Neuronal stem cell (in vitro differentiated cells): Measurements from ENCODE around the gene CMAS.

Experiments
- DNase-seq: peaks from one replicate; pipeline ENCODE4 v3.0.0-alpha.2; 2013; ENCODE audit warnings: low spot score
- H2AFZ ChIP-seq: one replicate; pipeline ENCODE4 v1.6.1; 2013; ENCODE audit warnings: mild to moderate bottlenecking, low read length, inconsistent platforms
- H2AK5ac ChIP-seq: 2 replicates; pipeline ENCODE4 v1.6.1; 2013; ENCODE audit warnings: low read depth, mild to moderate bottlenecking, inconsistent platforms, low read length, moderate library complexity, mixed read lengths
- H2BK120ac ChIP-seq: 2 replicates; pipeline ENCODE4 v1.6.1; 2013; ENCODE audit warnings: low read depth, mild to moderate bottlenecking, inconsistent platforms, low read length, moderate library complexity, mixed read lengths
- H2BK12ac ChIP-seq: one replicate; pipeline ENCODE4 v1.6.1; 2013; ENCODE audit warnings: low read length, inconsistent platforms
- H2BK15ac ChIP-seq: 2 replicates; pipeline ENCODE4 v1.6.1; 2013; ENCODE audit warnings: mild to moderate bottlenecking, low read length, inconsistent platforms, mixed read lengths
- H2BK5ac ChIP-seq: one replicate; pipeline ENCODE4 v1.6.1; 2013; ENCODE audit warnings: inconsistent platforms, mild to moderate bottlenecking, low read length, moderate library complexity
- H3K14ac ChIP-seq: one replicate; pipeline ENCODE4 v1.6.1; 2013; ENCODE audit warnings: low read length, inconsistent platforms
- H3K18ac ChIP-seq: 2 replicates; pipeline ENCODE4 v1.6.1; 2013; ENCODE audit warnings: low read length, inconsistent platforms
- H3K23ac ChIP-seq: 2 replicates; pipeline ENCODE4 v1.6.1; 2013; ENCODE audit warnings: low read depth, mild to moderate bottlenecking, mixed read lengths, low read length, inconsistent platforms; ENCODE audit not compliant: poor library complexity
- H3K27ac ChIP-seq: replicated peaks from 3 replicates; pipeline ENCODE4 v1.5.1; 2013; ENCODE audit warnings: low read length, inconsistent platforms
- H3K27me3 ChIP-seq, 3 experiments: 2 replicates each; pipeline ENCODE4 v1.6.1; 2013; ENCODE audit warnings: low read length in 3 of 3, mild to moderate bottlenecking in 2 of 3, inconsistent platforms in 1 of 3, low read depth in 1 of 3, mixed read lengths in 1 of 3, moderate library complexity in 1 of 3; ENCODE audit not compliant: control insufficient read depth in 3 of 3, insufficient read depth in 3 of 3
- H3K36me3 ChIP-seq, 2 donors: replicated peaks in 1 of 2; 2 replicates each; pipeline ENCODE4 v1.6.1; 2013; ENCODE audit warnings: low read length in 2 of 2; ENCODE audit not compliant: control insufficient read depth in 2 of 2, insufficient read depth in 2 of 2
- H3K4ac ChIP-seq: 2 replicates; pipeline ENCODE4 v1.6.1; 2013; ENCODE audit warnings: inconsistent platforms, mild to moderate bottlenecking, low read length, moderate library complexity
- H3K4me1 ChIP-seq, 2 donors: 1 replicate in 1 of 2; 2 replicates in 1 of 2; pipeline ENCODE4 v1.6.1; 2013; ENCODE audit warnings: low read length in 2 of 2, low read depth in 1 of 2; ENCODE audit not compliant: control insufficient read depth in 2 of 2, insufficient read depth in 1 of 2
- H3K4me2 ChIP-seq: one replicate; pipeline ENCODE4 v1.6.1; 2013; ENCODE audit warnings: mild to moderate bottlenecking, low read length, inconsistent platforms; ENCODE audit not compliant: insufficient read depth, poor library complexity, severe bottlenecking
- H3K4me3 ChIP-seq, 2 donors: 2 replicates each; pipeline ENCODE4 v1.5.1; 2013; ENCODE audit warnings: low read length in 2 of 2, mild to moderate bottlenecking in 2 of 2, inconsistent platforms in 1 of 2, moderate library complexity in 1 of 2
- H3K79me1 ChIP-seq: one replicate; pipeline ENCODE4 v1.6.1; 2013; ENCODE audit warnings: low read depth, mild to moderate bottlenecking, inconsistent platforms, low read length, moderate library complexity
- H3K9ac ChIP-seq: one replicate; pipeline ENCODE4 v1.6.1; 2013; ENCODE audit warnings: mild to moderate bottlenecking, low read depth, low read length, inconsistent platforms; ENCODE audit not compliant: poor library complexity
- H3K9me3 ChIP-seq, 2 donors: replicated peaks in 1 of 2; 2 replicates each; pipeline versions ENCODE3 to v1.6.1; 2013; ENCODE audit warnings: low read length in 2 of 2, mild to moderate bottlenecking in 2 of 2, inconsistent platforms in 1 of 2, low read depth in 1 of 2, mixed read lengths in 1 of 2, moderate library complexity in 1 of 2; ENCODE audit not compliant: control insufficient read depth in 2 of 2, insufficient read depth in 1 of 2
- H4K8ac ChIP-seq: one replicate; pipeline ENCODE4 v1.6.1; 2013; ENCODE audit warnings: low read depth, mild to moderate bottlenecking, inconsistent platforms, low read length, moderate library complexity
- H4K91ac ChIP-seq: one replicate; pipeline ENCODE4 v1.6.1; 2013; ENCODE audit warnings: low read length, low read depth, mild to moderate bottlenecking, inconsistent platforms; ENCODE audit not compliant: poor library complexity
- WGBS, 2 donors: extraction: QIAGEN DNeasy Blood & Tissue Kit; methylation state at CpG; one replicate each; pipeline ENCODE4 v1.1.7; 2013; ENCODE audit warnings: missing lambda C conversion rate in 2 of 2, mixed read lengths in 1 of 2; ENCODE audit not compliant: insufficient read length in 2 of 2, insufficient replicate concordance in 1 of 2; ENCODE audit errors: extremely low coverage in 2 of 2; 5-methylcytosine and 5-hydroxymethylcytosine counted together

CMAS gene

DNA sequence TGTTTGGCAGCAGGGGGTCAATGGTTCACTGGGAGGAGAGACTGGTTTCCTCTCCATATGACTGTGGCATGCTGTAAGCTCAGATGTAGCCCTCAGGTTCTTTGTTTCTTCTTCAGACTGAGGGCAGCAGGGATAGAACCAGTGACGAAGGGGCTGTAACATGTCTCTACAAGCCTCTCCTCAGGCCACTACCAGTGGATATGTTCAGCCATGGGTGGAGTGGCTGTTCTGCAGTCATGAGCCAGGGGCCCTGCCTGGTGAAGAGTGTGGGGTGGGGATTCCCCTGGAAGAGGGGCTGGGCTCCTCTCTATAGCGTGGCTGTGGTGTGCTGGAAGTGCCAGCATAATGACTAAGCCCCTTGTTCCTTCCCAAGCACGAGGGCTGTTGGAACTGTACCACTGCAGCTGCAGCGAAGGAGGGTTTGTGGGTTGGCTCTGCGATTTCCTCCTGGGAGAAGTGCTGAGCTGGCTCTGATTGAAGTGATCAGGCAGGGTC lies 55.8 kb downstream of the CMAS start:
- Histone ChIP-seq H3K4me3 (no peak overlapping the region), H2BK15ac (peak overlapping the region; percentile 81), H2AK5ac (peak overlapping the region; percentile 89), H3K27ac (no peak overlapping the region), H4K91ac (no peak overlapping the region), H3K79me1 (no peaks in the 10 kb centered on the region), H3K4ac (no peak overlapping the region), H4K8ac (no peak overlapping the region), H3K23ac (no peak overlapping the region), H3K4me2 (no peak overlapping the region), H2AFZ (peak overlapping the region; percentile 82), H3K4me1 (peaks cover 0 to 3% of the 10 kb centered on the region in 2 donors), H3K14ac (no peak overlapping the region), H3K27me3 (no peaks in the 10 kb centered on the region), H3K18ac (peak overlapping the region; percentile 67), H2BK12ac (peak overlapping the region; percentile 60), H2BK5ac (no peak overlapping the region), H3K9me3 (no peaks in the 10 kb centered on the region), H3K9ac (no peak overlapping the region), H2BK120ac (peak overlapping the region; percentile 95), H3K36me3 (no peaks in the 10 kb centered on the region)
- DNase-seq: no peak
- no CpG with 5 or more reads among the region's 5 CpGs for WGBS, 2 donors

DNA sequence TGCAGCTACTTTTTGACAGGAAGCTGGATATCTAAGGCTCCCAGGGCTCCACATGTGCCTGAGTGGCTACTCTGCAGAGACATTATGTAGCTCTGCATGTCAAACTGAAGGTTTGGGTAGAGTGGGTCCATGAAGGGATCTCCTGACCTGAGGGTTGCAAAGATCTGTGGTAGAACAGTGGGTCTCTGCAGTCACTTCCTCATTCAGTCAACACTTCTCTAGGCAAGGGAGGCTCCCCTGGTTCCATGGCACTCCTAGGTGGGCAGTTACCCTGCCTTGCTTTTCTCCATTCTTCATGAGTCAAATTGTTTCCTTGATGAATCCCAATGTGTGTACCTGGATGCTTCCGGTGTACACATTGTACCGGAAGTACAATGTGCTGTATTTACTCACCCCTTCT lies 57.4 kb downstream of the CMAS start:
- H3K36me3 ChIP-seq: no peaks in the 10 kb centered on the region
- no peak overlapping the region for H3K14ac ChIP-seq
- H3K4me1 ChIP-seq: peaks cover 0 to 3% of the 10 kb centered on the region in 2 donors
- no peak overlapping the region for H2AK5ac ChIP-seq
- no peaks in the 10 kb centered on the region for H3K79me1 ChIP-seq
- H2BK120ac ChIP-seq: no peak overlapping the region
- no peak overlapping the region for H2AFZ ChIP-seq
- no peak overlapping the region for H3K27ac ChIP-seq
- H4K91ac ChIP-seq: no peak overlapping the region
- no peak overlapping the region for H3K18ac ChIP-seq
- peaks cover 0 to 4% of the 10 kb centered on the region in 2 donors for H3K9me3 ChIP-seq
- no peak overlapping the region for H2BK12ac ChIP-seq
- no peak for DNase-seq
- no peak overlapping the region for H3K9ac ChIP-seq
- no peaks in the 10 kb centered on the region for H3K27me3 ChIP-seq
- no peak overlapping the region for H3K4me2 ChIP-seq
- H3K23ac ChIP-seq: no peak overlapping the region
- H2BK15ac ChIP-seq: no peak overlapping the region
- H3K4me3 ChIP-seq: no peak overlapping the region
- no peak overlapping the region for H2BK5ac ChIP-seq
- no CpG with 5 or more reads among the region's 2 CpGs for WGBS, 2 donors
- no peak overlapping the region for H4K8ac ChIP-seq
- no peak overlapping the region for H3K4ac ChIP-seq

DNA sequence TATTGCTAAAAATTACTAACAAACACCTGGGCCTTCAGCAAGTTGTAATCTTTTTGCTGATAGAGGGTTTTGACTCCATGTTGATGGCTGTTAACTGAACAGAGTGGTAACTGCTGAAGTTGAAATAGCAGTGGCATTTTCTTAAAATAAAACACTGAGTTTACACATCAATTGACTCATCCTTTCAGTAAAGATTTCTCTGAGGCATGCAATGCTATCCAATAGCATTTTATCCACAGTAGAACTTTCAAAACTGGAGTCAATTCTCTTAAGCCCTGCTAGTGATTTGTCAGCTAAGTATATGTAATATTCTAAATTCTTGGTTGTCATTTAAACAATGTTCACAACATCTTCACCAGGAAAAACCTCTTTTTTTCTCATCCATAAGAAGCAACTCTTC lies 59.5 kb downstream of the CMAS start:
- DNase-seq: no peak
- no peak overlapping the region for H3K14ac ChIP-seq
- no peak overlapping the region for H4K8ac ChIP-seq

DNA sequence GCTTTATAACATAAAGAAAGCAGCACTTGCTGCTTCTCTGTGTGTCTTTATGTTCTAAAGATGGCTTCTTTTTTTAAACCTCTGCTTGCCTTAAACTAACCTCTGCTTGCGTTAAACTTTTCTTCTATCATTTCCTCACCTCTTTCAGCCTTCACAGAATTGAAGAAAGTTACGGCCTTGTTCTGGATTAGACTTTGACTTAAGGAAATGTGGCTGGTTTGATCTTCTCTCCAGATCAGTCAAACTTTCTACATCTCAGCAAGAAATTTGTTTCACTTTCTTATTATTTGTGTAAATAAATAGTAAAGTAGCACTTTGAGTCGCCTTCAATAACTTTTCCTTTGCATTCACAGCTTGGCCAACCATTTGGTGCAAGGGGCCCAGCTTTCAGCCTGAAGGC lies 64.2 kb downstream of the CMAS start:
- Histone ChIP-seq H4K8ac (no peak overlapping the region), H3K27ac (no peak overlapping the region), H3K4ac (no peak overlapping the region), H3K4me3 (no peak overlapping the region), H3K9ac (no peak overlapping the region), H3K18ac (no peak overlapping the region), H2BK12ac (no peak overlapping the region), H4K91ac (no peak overlapping the region), H3K4me1 (no peaks in the 10 kb centered on the region), H3K14ac (no peak overlapping the region), H2AFZ (no peak overlapping the region), H3K4me2 (no peak overlapping the region), H3K23ac (no peak overlapping the region), H3K9me3 (peaks cover 0 to 4% of the 10 kb centered on the region in 2 donors), H2BK15ac (no peak overlapping the region), H2BK120ac (no peak overlapping the region), H2AK5ac (no peak overlapping the region), H2BK5ac (no peak overlapping the region), H3K27me3 (no peaks in the 10 kb centered on the region), H3K79me1 (no peaks in the 10 kb centered on the region), H3K36me3 (no peaks in the 10 kb centered on the region)
- no CpG with 5 or more reads among the region's 3 CpGs for WGBS, 2 donors
- DNase-seq: no peak

More for the DNA sequence above, 59.5 kb downstream of the CMAS start:
- Histone ChIP-seq H2AK5ac (no peak overlapping the region), H3K9me3 (peaks cover 0 to 4% of the 10 kb centered on the region in 2 donors), H3K4me3 (no peak overlapping the region), H3K27ac (no peak overlapping the region), H3K23ac (no peak overlapping the region), H3K4ac (no peak overlapping the region), H3K9ac (no peak overlapping the region), H3K4me2 (no peak overlapping the region), H4K91ac (no peak overlapping the region), H3K79me1 (no peaks in the 10 kb centered on the region), H2BK12ac (no peak overlapping the region), H2BK5ac (no peak overlapping the region), H3K27me3 (no peaks in the 10 kb centered on the region), H2BK15ac (no peak overlapping the region), H3K36me3 (no peaks in the 10 kb centered on the region), H2BK120ac (no peak overlapping the region), H3K4me1 (peaks cover 0 to 3% of the 10 kb centered on the region in 2 donors), H2AFZ (no peak overlapping the region), H3K18ac (no peak overlapping the region)
